Smooth muscle cell of the brain vasculature (primary cell): ENCODE measurements around the gene MAP4K4.

Source experiments
- DNase-seq: peaks from one replicate; pipeline ENCODE4 v3.0.0-alpha.2; 2012; ENCODE audit warnings: low read depth, low spot score

MAP4K4 gene

GRCh38 chr2:101870444-101870843 lies 172.9 kb downstream of the MAP4K4 start:
- no peak for DNase-seq

GRCh38 chr2:101871480-101871879 lies 174.0 kb downstream of the MAP4K4 start:
- DNase-seq, result no peak

- no peak for DNase-seq
These were observed 175.0 kb downstream of the MAP4K4 start for GRCh38 chr2:101872480-101872879.

GRCh38 chr2:101873543-101873942 lies 176.0 kb downstream of the MAP4K4 start:
- no peak for DNase-seq

GRCh38 chr2:101874069-101874468 lies 176.6 kb downstream of the MAP4K4 start:
- no peak for DNase-seq

GRCh38 chr2:101879466-101879865 lies 182.0 kb downstream of the MAP4K4 start:
- DNase-seq, result no peak

GRCh38 chr2:101881131-101881530 lies 183.6 kb downstream of the MAP4K4 start:
- DNase-seq, result no peak

- DNase-seq, result no peak
These were observed 185.3 kb downstream of the MAP4K4 start for GRCh38 chr2:101882769-101883307.

- DNase-seq, result peak; percentile 21
These were observed 186.4 kb downstream of the MAP4K4 start for GRCh38 chr2:101883860-101884259.

- no peak for DNase-seq
These were observed 186.9 kb downstream of the MAP4K4 start for GRCh38 chr2:101884423-101884822.

- no peak for DNase-seq
These were observed 189.8 kb downstream of the MAP4K4 start for GRCh38 chr2:101887328-101887727.

GRCh38 chr2:101889460-101890098 lies 192.1 kb downstream of the MAP4K4 start:
- no peak for DNase-seq

- DNase-seq, result no peak
These were observed 194.9 kb downstream of the MAP4K4 start for GRCh38 chr2:101892377-101892776.

- peak; percentile 73 for DNase-seq
These were observed 196.3 kb downstream of the MAP4K4 start for GRCh38 chr2:101893681-101894381.

- DNase-seq, result no peak
These were observed 197.5 kb downstream of the MAP4K4 start for GRCh38 chr2:101895039-101895438.

GRCh38 chr2:101895819-101896322 lies 198.4 kb downstream of the MAP4K4 start:
- no peak for DNase-seq

- no peak for DNase-seq
These were observed 199.8 kb downstream of the MAP4K4 start for GRCh38 chr2:101897301-101897700.

GRCh38 chr2:101899265-101899664 lies 201.8 kb downstream of the MAP4K4 start:
- no peak for DNase-seq

- DNase-seq, result no peak
These were observed 202.4 kb downstream of the MAP4K4 start for GRCh38 chr2:101899871-101900270.

GRCh38 chr2:101900375-101900774 lies 202.9 kb downstream of the MAP4K4 start:
- no peak for DNase-seq

GRCh38 chr2:101901241-101901640 lies 203.7 kb downstream of the MAP4K4 start:
- DNase-seq, result no peak

- no peak for DNase-seq
These were observed 204.7 kb downstream of the MAP4K4 start for GRCh38 chr2:101902169-101902568.

- DNase-seq, result no peak
These were observed 207.4 kb downstream of the MAP4K4 start for GRCh38 chr2:101904916-101905315.
